Measurements from ENCODE around the gene ANG.

ANG gene

GRCh38 chr14:20742132-20742531 is 53.6 kb downstream of the ANG start:
- TF ChIP-seq CTCF (IDR thresholded peaks at IDR 0.05; ENCODE audit: low read depth, low read length) = no peak
- no peak overlapping the region for H3K4me3 ChIP-seq (replicated peaks in 1 of 2; ENCODE audit: low read depth in 2 of 2, low read length in 2 of 2)
- DNase-seq (ENCODE audit: low read depth in 2 of 2) = no peak

GRCh38 chr14:20743556-20743955 is 55.0 kb downstream of the ANG start:
- TF ChIP-seq CTCF (IDR thresholded peaks at IDR 0.05; ENCODE audit: low read depth, low read length) = no peak
- H3K4me3 ChIP-seq (replicated peaks in 1 of 2; ENCODE audit: low read depth in 2 of 2, low read length in 2 of 2) = no peak overlapping the region
- no peak for DNase-seq (ENCODE audit: low read depth in 2 of 2)

Measured in cardiac fibroblast (primary cell).